Measurements from ENCODE around the gene MTA3.
"Not testable (repeated sequence)": the region's sequence is repeated elsewhere in the genome, so short reads cannot be mapped to it uniquely, and the experiment has no call there.

The MTA3 gene

GRCh38 chr2:42567364-42567763 lies 1.1 kb upstream of the MTA3 start:
- no peak for DNase-seq (ENCODE audit: low spot score)

- no peak for DNase-seq (ENCODE audit: low spot score)
Measured at GRCh38 chr2:42567806-42568400, 529 bp upstream of the MTA3 start.

DNA sequence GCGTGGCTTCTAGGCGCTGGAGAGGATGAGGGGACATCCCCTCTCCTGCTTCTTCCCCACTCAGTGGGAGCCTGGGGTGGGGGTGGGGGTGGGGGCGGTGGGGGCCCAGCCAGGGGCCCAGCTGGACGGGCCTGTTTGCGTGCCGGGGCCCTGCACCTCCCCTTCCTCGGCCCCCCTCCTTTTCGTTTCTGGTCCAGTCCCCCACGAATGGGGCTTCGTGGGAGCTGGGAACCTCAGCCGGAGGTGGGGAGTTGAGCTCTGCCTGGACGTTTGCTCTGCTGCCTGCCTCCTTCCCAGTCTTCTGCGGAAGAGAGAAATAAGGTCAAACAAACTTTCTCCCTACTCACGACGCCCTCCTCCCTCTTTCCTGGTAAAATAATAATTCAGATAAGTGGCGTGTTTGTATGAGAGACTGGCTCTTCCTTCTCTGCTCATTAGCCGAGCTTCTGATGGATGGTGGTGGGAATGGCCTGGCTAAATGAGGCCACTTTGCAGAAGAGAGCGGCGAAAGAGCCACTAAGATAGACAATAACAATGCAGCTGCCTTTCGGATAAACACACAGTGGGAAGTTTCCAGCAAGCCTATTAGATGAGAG lies 782 bp downstream of the MTA3 start:
- DNase-seq (ENCODE audit: low spot score) = peak; percentile 30

DNA sequence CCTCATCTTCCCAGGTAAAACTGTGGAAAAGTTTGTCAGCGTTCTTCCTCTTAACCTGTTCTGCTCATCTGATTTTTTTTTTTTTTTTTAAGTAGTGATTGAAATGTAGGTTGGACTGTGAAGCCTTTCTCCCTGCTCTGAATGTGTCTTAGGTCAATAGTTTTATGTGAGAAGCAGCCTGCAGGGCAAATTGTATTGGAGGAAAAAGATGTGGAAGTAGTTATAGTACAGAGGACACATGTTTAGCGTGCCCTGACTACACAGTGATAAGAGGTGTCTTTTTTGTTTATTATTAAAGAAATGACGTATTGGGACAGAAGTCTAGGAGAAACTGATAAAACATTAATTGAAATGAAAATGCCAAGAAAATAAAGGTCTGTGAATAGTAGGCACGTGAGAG lies 1.5 kb downstream of the MTA3 start:
- DNase-seq (ENCODE audit: low spot score) = no peak

- no peak for DNase-seq (ENCODE audit: low spot score)
Measured at GRCh38 chr2:42572297-42573081, 4.1 kb downstream of the MTA3 start.

DNA sequence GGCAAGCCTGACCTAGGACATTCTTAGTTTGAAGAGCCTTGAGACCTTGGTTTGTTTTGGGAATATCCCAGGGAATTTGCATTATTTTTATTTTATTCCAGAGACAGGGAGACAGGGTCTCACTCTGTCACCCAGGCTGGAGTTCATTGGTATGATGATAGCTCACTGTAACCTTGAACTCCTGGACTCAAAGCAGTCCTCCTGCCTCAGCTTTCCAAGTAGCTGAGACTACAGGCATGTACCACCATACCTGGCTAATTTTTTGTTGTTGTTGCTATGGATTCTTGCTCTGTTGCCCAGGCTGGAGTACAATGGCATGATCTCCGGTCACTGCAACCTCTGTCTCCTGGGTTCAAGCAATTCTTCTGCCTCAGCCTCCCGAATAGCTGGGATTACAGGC lies 4.8 kb downstream of the MTA3 start:
- no peak for DNase-seq (ENCODE audit: low spot score)

GRCh38 chr2:42575458-42576064 lies 7.1 kb downstream of the MTA3 start:
- no peak for DNase-seq (ENCODE audit: low spot score)

GRCh38 chr2:42578621-42579020 lies 10.2 kb downstream of the MTA3 start:
- DNase-seq (ENCODE audit: low spot score) = no peak

DNA sequence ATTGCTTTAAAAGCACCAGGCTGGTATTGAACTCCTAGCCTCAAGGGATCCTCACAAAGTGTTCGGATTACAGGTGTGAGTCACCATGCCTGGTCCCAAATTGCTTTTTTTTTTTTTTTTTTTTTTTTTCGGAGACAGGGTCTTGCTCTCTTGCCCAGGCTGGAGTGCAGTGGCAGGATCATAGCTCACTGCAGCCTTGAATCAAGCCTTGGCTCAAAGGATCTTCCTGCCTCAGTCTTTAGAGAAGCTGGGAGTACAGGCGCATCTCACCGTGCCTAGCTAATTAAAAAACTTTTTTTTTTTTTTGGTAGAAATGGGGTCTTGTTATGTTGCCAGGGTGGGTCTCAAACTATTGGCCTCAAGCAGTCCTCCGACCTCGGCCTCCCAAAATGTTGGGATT lies 12.8 kb downstream of the MTA3 start:
- DNase-seq (ENCODE audit: low spot score) = no peak

DNA sequence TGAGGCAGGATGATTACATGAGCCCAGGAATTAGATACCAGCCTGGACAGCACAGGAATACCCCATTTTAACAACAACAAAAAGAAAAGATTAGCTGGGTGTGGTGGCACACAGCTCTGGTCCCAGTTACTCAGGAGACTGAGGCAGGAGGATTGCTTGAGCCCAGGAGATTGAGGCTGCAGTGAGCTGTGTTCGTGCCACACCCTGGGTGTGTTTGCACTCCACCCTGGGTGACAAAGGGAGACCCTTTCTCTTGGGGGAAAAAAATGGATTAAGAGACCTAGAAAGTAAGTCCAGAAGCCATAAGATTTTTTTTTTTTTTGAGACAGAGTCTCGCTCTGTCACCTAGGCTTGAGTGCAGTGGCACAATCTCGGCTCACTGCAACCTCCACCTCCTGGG lies 16.2 kb downstream of the MTA3 start:
- not testable (repeated sequence) for DNase-seq (ENCODE audit: low spot score)

- DNase-seq (ENCODE audit: low spot score) = no peak
Measured at GRCh38 chr2:42585779-42586178, 17.3 kb downstream of the MTA3 start.

DNA sequence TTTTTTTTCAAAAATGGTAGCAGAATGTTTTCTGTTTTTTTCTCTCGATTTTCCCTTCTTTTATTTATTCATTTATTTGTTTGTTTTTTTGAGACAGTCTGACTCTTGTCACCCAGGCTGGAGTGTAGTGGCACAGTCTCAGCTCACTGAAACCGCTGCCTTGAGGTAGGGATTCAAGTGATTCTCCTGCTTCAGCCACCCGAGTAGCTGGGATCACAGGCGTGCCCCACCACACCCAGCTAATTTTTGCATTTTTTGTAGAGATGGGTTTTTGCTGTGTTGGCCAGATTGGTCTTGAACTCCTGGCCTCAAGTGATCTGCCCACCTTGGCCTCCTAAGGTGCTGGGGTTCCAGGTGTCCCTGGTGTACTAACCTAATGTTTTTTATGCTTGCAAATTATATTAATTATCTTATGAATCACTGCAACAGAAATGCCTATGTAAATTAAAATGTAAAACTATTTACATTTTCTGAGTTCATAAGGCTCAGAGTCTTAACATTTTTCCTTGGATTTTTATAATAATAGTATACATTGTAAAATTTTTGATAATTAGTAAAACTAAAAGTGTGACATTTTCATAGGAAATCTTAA lies 19.2 kb downstream of the MTA3 start:
- DNase-seq (ENCODE audit: low spot score) = no peak

- no peak for DNase-seq (ENCODE audit: low spot score)
Measured at GRCh38 chr2:42588121-42588520, 19.7 kb downstream of the MTA3 start.

DNA sequence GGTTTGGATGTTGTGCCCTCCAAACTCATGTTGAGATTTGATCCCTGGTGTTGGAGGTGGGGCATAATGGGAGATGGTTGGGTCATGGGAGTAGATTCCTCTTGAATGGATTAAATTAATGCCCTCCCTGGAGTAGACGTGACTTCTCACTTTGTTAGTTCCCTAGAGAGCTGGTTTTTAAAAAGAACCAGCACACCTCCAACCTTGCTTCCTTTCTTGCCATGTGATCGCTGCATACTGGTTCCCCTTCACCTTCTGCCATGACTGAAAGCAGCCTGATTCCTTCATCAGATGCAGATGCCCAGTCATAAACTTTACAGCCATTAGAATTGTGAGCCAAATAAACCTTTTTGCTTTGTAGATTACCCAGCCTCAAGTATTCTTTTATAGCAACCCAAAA lies 21.7 kb downstream of the MTA3 start:
- DNase-seq (ENCODE audit: low spot score) = no peak

GRCh38 chr2:42593282-42593681 lies 24.9 kb downstream of the MTA3 start:
- no peak for DNase-seq (ENCODE audit: low spot score)

GRCh38 chr2:42598656-42599055 lies 30.2 kb downstream of the MTA3 start:
- no peak for DNase-seq (ENCODE audit: low spot score)

DNA sequence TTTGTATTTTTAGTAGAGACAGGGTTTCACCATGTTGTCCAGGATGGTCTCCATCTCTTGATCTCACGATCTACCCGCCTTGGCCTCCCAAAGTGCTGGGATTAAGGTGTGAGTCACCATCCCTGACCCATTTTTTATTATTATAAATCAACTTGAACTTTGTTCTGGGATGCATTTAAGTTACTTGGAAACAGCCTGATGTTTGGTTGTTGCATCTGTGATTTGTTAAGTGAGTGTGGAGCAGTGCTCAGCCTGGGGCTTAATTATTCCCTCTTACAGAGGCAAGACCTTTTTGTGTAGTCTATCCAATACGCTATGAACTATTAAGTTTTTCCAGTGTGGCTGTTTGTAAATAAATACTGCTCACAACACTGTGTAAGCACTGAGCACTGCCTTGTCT lies 32.6 kb downstream of the MTA3 start:
- DNase-seq (ENCODE audit: low spot score) = no peak

GRCh38 chr2:42602218-42602875 lies 33.9 kb downstream of the MTA3 start:
- no peak for DNase-seq (ENCODE audit: low spot score)

GRCh38 chr2:42602876-42603219 lies 34.4 kb downstream of the MTA3 start:
- no peak for DNase-seq (ENCODE audit: low spot score)

DNA sequence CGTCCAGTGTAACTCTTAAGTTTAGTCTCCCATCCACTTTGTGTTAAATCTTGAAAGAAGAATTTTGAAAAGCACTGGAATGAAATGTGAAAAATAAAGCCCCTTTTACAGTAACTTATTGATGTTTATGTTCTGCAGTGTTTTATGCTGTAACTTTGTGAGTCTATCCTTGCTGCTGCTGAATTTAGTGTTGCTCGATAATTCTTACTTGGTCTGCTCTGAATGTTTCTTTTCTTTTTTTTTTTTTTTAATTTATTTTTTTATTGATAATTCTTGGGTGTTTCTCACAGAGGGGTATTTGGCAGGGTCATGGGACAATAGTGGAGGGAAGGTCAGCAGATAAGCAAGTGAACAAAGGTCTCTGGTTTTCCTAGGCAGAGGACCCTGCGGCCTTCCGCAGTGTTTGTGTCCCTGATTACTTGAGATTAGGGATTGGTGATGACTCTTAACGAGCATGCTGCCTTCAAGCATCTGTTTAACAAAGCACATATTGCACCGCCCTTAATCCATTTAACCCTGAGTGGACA lies 36.0 kb downstream of the MTA3 start:
- not testable (repeated sequence) for DNase-seq (ENCODE audit: low spot score)

DNA sequence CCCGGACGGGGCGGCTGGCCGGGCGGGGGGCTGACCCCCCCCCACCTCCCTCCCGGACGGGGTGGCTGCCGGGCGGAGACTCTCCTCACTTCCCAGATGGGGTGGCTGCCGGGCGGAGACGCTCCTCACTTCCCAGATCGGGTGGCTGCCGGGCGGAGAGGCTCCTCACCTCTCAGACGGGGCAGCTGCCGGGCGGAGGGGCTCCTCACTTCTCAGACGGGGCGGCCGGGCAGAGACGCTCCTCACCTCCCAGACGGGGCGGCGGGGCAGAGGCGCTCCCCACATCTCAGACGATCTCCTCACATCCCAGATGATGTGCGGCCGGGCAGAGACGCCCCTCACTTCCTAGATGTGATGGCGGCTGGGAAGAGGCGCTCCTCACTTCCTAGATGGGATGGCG lies 37.7 kb downstream of the MTA3 start:
- DNase-seq (ENCODE audit: low spot score) = not testable (repeated sequence)

DNA sequence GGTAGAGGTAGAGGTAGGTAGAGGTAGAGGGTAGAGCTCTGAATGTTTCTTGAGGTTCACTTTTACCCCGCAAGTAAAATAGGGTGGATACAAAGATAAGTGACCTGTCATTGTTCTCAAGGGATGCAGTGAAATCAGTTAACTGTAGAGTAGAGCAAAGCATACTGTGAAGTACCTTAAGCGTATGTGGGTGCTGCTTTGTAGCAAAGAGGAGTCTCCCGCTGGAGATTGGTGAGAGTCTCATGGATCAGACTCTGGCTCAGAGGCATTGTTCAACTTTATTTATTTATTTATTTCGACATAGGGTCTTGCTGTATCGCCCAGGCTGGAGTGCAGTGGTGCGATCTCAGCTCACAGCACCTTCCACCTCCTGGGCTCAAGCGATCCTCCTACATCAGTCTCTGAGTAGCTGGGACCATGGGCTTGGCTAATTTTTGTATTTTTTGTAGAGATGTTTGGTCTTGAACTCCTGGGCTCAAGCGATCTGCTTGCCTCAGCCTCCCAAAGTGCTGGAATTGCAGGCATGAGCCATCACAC lies 38.7 kb downstream of the MTA3 start:
- DNase-seq (ENCODE audit: low spot score) = no peak

Measured in COLO829 (cell line).